Right ventricle myocardium superior (tissue), 1 donor: ENCODE data around the gene EPSTI1. TPM values are rescaled to one million over a fixed set of nuclear protein-coding genes. Genes with fewer than 3 reads are reported as not detected.
"Not testable (repeated sequence)": the region's sequence is repeated elsewhere in the genome, so short reads cannot be mapped to it uniquely, and the experiment has no call there.

Source experiments
- ATAC-seq: fragments of 200-7000 bp; cut with Tn5 transposase; one replicate; pipeline ENCODE4 v1.9.1; 2020; ENCODE audit warnings: mild to moderate bottlenecking; ENCODE audit not compliant: poor library complexity
- DNase-seq: peaks from one replicate; pipeline ENCODE4 v3.0.0-alpha.2; 2020
- intact Hi-C: fragments of 100-400 bp; cut with DNase I; formaldehyde crosslinking; loops from one replicate; pipeline ENCODE4 v1.11.2; 2022
- long read RNA-seq: library from polyadenylated mRNA; unstranded; transcript quantifications from one replicate; pipeline ENCODE4 v2.0.0, GENCODE V29; 2021
- total RNA-seq: library from RNA; stranded (reverse); fragmentation: NEBNext Ultra II Directional; extraction: Animal tissue kit (Norgen Biotek cat#: 25700); gene quantifications from one replicate; pipeline ENCODE4 v1.2.1, GENCODE V29; 2021
- donor health status: DM: no; HTN: yes; CAD: no; lungs with severe emphysema.

Gene EPSTI1
- total RNA-seq = 2.3 TPM
- long read RNA-seq, partial matches to known transcripts = 0 of 1 reads
- long read RNA-seq, other reads (novel, unspliced or antisense) = 1 of 1 reads

DNA sequence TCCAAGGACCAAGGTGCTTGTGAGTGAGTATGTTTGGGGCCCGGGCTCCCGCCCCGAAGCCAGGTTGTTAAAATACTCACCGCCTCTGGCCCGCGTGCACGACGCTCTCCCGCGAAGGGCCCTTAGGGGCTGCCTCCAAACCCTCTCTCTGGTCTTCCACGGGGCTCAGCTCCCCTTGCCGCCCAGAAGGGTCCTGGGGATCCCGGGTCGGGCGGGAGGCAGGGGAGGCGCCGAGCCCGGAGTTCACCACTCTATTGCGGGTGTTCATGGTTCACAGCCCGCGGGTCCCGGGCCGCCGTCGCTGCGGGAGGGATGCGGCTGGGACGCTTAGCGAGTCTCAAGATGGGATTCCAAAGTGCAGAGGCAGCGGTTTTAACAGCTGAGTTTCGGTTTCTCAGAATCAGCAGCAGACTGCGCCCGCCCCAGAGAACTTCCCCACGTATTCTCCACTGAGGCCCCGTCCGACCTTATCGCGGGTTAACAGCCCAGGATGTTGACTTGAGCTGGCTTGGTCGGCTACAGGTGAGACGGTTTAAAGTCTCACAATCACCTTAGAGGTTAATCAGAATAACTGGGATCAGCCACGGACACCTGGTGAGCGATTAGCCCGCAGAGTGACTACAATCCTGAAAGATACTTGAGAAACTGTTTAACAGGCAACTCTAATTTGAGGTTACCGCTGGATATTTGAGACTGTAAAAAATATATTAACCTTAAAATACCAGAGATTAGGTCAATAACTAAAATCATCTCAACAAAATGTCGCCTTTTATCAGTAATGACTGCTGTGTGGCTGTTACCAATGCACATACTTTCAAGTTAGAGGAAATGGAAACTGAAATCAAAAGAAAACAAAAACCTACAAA lies at the start of gene EPSTI1:
Gene EPSTI1, minus strand, starts transcription at position 344 of the 866 bp plus-strand sequence. Its CDS starts 76 bp downstream, at position 268.
- ATAC-seq (peak; percentile 90), DNase-seq (peak; percentile 83)
- intact Hi-C loops = no loop called here

DNA sequence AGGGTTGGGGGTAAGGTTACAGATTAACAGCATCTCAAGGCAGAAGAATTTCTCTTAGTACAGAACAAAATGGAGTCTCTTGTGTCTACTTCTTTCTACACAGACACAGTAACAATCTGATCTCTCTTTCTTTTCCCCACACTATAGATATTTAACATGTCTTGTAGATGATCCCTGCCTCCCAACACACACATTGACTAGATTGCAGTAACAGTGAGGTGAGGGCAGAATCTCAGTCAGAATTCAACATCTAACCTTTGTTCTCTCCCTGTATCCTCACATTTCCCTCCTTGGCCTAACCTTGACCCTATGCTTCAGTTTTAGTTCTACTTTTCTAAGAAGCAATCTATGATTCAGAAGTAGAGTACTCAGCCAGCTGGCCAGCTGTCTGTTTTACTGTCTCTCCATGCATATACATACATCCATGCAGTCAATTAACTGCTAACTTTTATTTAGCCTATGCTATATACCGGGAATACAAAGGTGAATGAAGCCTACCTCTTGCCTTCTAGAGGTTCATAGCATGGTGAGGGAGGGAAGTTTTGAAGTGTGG lies 49.4 kb upstream of the EPSTI1 start:
- ATAC-seq = no peak
- intact Hi-C loops = no loop called here
- DNase-seq = no peak

DNA sequence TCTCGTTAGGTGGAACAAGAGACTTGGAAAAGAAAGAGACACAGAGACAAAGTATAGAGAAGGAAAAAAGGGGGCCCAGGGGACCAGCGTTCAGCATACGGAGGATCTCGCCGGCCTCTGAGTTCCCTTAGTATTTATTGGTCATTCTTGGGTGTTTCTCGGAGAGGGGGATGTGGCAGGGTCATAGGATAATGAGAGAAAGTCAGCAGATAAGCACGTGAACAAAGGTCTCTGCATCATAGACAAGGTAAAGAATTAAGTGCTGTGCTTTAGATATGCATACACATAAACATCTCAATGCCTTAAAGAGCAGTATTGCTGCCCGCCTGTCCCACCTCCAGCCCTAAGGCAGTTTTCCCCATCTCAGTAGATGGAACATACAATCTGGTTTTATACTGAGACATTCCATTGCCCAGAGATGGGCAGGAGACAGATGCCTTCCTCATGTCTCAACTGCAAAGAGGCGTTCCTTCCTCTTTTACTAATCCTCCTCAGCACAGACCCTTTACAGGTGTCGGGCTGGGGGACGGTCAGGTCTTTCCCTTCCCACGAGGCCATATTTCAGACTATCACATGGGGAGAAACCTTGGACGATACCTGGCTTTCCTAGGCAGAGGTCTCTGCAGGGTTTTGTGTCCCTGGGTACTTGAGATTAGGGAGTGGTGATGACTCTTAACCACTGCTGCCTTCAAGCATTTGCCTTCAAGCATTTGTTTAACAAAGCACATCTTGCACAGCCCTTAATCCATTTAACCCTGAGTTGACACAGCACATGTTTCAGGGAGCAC lies 48.7 kb upstream of the EPSTI1 start:
- ATAC-seq, DNase-seq, intact Hi-C loops: not testable (repeated sequence)

DNA sequence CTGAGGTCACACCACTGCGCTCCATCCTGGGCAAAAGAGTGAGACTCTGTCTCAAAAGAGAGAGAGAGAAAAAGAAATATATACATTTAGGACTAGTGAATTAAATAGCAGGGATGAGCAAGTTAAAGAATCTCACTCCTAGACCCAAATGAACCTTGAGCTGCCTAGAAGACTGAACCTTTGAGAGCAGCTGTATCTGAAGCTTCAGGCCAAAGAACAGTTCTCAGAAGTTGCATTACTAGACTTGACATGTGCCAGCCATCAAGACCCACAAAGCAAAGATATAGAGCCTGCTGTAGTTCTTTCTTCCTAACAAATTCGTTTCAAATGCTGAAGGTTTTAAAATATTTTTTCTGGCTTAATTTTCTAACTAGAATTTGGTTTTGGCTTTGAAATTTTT lies 47.9 kb upstream of the EPSTI1 start:
- no peak for ATAC-seq

GRCh38 chr13:43036351-43037250 lies 44.6 kb upstream of the EPSTI1 start:
- DNase-seq (peak; percentile 85), ATAC-seq (peak; percentile 97)
- intact Hi-C loops = no loop called here

More for the DNA sequence above, 47.9 kb upstream of the EPSTI1 start:
- intact Hi-C loops = no loop called here
- no peak for DNase-seq

DNA sequence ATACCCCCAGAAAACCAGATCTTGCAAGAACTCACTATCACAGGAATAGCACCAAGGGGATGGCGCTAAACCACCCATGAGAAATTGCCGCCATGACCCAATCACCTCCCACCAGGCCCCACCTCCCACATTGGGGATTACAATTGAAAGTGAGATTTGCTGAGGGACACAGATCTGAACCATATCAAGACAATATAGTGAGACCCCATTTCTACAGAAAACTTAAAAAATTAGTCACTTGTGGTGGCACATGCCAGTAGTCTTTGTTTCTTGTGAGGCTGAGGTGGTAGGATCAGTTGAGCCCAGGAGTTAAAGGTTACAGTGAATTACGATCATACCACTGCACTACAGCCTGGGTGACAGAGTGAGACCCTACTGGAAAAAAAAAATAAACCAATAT lies 41.0 kb upstream of the EPSTI1 start:
- intact Hi-C loops = no loop called here
- DNase-seq = no peak
- no peak for ATAC-seq

DNA sequence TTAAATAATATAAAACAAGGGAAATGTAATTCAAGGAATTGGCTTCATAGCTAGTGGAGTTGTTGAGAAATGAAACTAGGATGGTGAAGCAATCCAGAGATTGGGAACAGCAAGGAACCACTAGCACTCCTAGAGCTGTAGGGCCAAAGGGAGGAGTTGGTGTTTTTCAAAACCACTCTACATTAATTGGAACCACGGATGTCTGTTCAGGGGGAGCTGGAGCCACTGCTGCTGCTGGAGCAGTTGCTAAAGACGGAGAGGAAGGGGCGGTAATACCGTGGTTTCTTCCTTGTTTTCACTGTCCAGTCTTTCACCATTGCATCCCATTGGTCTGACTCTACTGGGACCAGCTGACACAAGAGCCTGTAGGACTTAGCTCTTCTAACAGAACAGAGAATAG lies 39.8 kb upstream of the EPSTI1 start:
- ATAC-seq = no peak
- intact Hi-C loops = no loop called here

GRCh38 chr13:43030548-43030947 lies 38.5 kb upstream of the EPSTI1 start:
- no peak for ATAC-seq
- intact Hi-C loops = no loop called here
- no peak for DNase-seq

More for the DNA sequence above, 39.8 kb upstream of the EPSTI1 start:
- no peak for DNase-seq

GRCh38 chr13:43026262-43026661 lies 34.2 kb upstream of the EPSTI1 start:
- intact Hi-C loops = no loop called here

DNA sequence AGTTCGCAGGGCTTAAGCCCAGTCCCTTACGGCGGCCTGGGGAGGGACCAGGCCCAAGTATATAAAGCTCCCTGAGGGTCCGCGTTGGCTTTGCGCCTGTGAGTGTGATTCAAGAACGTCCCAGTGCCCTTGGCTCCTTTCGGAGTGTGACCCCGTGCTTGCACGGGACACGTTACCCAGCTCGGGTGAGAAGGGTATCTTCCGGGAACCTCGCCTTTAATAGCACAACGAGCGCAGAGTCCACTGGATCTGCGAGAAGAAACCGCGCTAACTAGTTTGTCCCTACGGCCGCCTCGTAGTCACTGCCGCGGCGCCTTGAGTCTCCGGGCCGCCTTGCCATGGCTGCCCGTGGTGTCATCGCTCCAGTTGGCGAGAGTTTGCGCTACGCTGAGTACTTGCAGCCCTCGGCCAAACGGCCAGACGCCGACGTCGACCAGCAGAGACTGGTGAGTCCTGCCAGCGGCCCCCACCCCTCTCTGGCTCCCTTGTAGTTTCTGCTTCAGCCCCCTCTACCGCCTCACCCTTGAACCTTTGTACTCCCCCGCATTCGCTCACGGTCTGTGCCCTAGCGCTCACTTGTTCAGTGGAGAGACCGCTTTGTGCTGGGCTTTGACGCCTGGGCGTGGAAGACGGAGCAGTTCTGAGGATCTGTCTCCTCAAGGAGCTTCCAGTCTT lies 31.4 kb upstream of the EPSTI1 start, which contains the start of gene DNAJC15:
Gene DNAJC15, plus strand, starts transcription at position 298 of the 675 bp plus-strand sequence. Its CDS starts 41 bp downstream, at position 339.
- ATAC-seq = peak; percentile 97
- intact Hi-C loops = no loop called here
- peak; percentile 93 for DNase-seq

More at GRCh38 chr13:43026262-43026661, 34.2 kb upstream of the EPSTI1 start:
- no peak for DNase-seq
- ATAC-seq = no peak

- intact Hi-C loops = no loop called here
- DNase-seq = no peak
- peak; percentile 11 for ATAC-seq
These were observed 30.9 kb upstream of the EPSTI1 start for GRCh38 chr13:43022934-43023288.

GRCh38 chr13:43021926-43022670 lies 30.1 kb upstream of the EPSTI1 start:
- intact Hi-C loops = no loop called here
- DNase-seq = no peak
- ATAC-seq = no peak

- intact Hi-C loops = no loop called here
- no peak for DNase-seq
- no peak for ATAC-seq
These were observed 28.8 kb upstream of the EPSTI1 start for GRCh38 chr13:43020794-43021193.

GRCh38 chr13:43019811-43020210 lies 27.8 kb upstream of the EPSTI1 start:
- DNase-seq = no peak
- no peak for ATAC-seq
- intact Hi-C loops = no loop called here

DNA sequence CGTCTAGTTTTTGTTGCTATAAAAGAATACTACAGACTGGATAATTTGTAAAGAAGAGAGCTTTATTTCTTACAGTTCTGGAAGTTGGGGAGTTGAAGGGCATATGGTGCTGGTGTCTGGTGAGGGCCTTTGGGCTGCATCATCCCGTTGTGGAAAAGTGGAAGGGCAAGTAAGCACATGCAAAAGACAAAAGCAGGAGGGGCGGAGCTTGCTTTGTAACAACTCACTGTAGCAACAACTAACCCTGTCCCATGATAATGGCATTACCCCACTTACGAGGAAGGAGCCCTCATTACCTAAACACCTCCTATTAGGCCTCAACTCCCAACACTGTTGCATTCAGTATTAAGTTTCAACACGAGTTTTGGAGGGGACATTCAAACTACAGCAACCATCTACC lies 24.2 kb upstream of the EPSTI1 start:
- no peak for ATAC-seq
- intact Hi-C loops = no loop called here
- DNase-seq = no peak

DNA sequence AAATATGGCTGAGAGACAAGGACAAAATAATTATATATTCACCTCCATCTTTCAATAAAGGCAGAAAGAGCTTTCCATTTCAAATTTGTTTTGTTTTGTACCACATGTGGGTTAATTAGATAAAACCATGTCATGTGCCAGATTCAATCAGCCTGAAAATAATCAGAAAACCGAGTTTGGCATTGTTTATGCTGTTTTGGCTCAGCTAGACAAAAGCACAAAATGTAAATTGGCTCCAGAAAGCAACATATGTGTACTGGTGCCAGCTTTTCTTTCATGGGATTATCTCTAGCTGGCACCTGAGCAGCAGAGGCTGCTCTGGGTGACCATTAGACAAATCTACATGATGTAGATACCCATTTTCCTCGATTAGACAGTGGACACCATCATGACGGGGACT lies 22.1 kb upstream of the EPSTI1 start:
- ATAC-seq = no peak
- intact Hi-C loops = no loop called here

GRCh38 chr13:43009506-43009905 lies 17.5 kb upstream of the EPSTI1 start:
- DNase-seq (no peak), ATAC-seq (no peak)
- intact Hi-C loops = no loop called here

More for the DNA sequence above, 22.1 kb upstream of the EPSTI1 start:
- DNase-seq = no peak
